ENCODE data around the gene TMEFF2. TPM values are rescaled to one million over a fixed set of nuclear protein-coding genes. Genes with fewer than 3 reads are reported as not detected.
A peak's percentile ranks its signal among the peaks of the same experiment; 100 is the strongest.

Gene TMEFF2
- total RNA-seq, 1 donor from 2014 or later: 0.41 TPM

DNA sequence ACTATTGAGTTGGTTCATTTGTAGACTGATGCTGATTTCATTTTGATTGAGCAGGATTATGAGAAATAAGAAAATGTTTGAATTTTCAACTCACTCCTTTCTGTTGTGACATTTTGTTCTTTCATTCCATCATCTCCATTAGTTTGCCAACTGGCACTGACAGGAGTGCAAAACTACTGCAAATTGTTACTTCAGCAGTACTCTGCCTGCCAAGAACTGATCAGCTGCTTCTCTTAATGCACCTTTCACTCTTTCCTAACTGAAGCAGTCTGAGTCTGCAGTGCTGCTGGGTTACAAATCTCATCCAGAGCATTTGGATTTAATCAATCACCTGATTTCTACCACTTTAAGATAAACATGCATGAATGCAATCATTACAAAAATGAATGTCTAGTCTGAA is 70.9 kb downstream of the TMEFF2 start:
- Histone ChIP-seq H3K4me3 (ENCODE audit: insufficient read depth, low read depth, low read length) (no peak overlapping the region), H3K4me2 (ENCODE audit: low read length) (no peak overlapping the region), H2AFZ (ENCODE audit: low read depth, low read length) (no peak overlapping the region), H3K27ac (ENCODE audit: low read depth, low read length) (no peak overlapping the region), H3K27me3 (ENCODE audit: insufficient read depth, low read length) (no peaks in the 10 kb centered on the region), H3K36me3 (ENCODE audit: insufficient read depth, low read length) (no peaks in the 10 kb centered on the region), H3K79me2 (ENCODE audit: insufficient read depth, low read length) (no peaks in the 10 kb centered on the region), H3K4me1 (ENCODE audit: insufficient read depth, low read length) (no peaks in the 10 kb centered on the region), H3K9ac (ENCODE audit: low read length) (no peak overlapping the region), H3K9me3 (ENCODE audit: insufficient read depth, low read depth, low read length) (no peaks in the 10 kb centered on the region), H4K20me1 (ENCODE audit: insufficient read depth, low read length) (no peaks in the 10 kb centered on the region)
- Mint-ChIP-seq H3K27me3 (ENCODE audit: low read depth, unreplicated experiment) (no peaks in the 10 kb centered on the region), H3K27ac (ENCODE audit: unreplicated experiment) (no peak overlapping the region), H3K36me3 (ENCODE audit: low read depth, unreplicated experiment) (no peaks in the 10 kb centered on the region), H3K4me3 (ENCODE audit: unreplicated experiment) (no peak overlapping the region), H3K9me3 (ENCODE audit: unreplicated experiment) (no peaks in the 10 kb centered on the region), H3K4me1 (ENCODE audit: low read depth, unreplicated experiment) (peaks cover 22% of the 10 kb centered on the region)
- TF ChIP-seq, protein P1, sequence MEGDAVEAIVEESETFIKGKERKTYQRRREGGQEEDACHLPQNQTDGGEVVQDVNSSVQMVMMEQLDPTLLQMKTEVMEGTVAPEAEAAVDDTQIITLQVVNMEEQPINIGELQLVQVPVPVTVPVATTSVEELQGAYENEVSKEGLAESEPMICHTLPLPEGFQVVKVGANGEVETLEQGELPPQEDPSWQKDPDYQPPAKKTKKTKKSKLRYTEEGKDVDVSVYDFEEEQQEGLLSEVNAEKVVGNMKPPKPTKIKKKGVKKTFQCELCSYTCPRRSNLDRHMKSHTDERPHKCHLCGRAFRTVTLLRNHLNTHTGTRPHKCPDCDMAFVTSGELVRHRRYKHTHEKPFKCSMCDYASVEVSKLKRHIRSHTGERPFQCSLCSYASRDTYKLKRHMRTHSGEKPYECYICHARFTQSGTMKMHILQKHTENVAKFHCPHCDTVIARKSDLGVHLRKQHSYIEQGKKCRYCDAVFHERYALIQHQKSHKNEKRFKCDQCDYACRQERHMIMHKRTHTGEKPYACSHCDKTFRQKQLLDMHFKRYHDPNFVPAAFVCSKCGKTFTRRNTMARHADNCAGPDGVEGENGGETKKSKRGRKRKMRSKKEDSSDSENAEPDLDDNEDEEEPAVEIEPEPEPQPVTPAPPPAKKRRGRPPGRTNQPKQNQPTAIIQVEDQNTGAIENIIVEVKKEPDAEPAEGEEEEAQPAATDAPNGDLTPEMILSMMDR (IDR thresholded peaks at IDR 0.05; ENCODE audit: insufficient read depth, low read depth, low read length): no peak
- TF ChIP-seq EZH2 (IDR thresholded peaks at IDR 0.05; ENCODE audit: insufficient read depth, low read length): no peak
- peak; percentile 46 for DNase-seq (ENCODE audit: low read depth)
- no peak for FAIRE-seq

DNA sequence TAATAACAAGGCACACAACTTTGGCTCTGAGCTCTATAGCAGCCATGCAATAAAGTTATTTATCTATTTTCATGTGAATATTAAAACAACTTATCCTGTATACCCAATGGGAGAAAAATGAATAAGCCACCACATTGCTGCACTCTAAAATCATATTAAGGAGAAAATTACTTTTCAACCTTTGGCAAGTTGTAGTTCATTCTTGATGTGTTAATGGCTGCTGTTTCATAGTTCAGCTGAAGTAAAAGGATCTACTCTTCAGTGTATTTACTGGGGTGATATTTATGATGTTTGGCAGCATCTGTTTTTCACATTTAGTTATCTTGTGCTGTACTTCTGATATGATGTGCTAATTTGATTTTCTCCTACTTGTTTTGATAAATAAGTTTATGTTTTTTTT is 71.8 kb downstream of the TMEFF2 start:
- Histone ChIP-seq H3K4me1 (ENCODE audit: insufficient read depth, low read length) (no peaks in the 10 kb centered on the region), H2AFZ (ENCODE audit: low read depth, low read length) (no peak overlapping the region), H3K9me3 (ENCODE audit: insufficient read depth, low read depth, low read length) (no peaks in the 10 kb centered on the region), H3K27ac (ENCODE audit: low read depth, low read length) (no peak overlapping the region), H4K20me1 (ENCODE audit: insufficient read depth, low read length) (no peaks in the 10 kb centered on the region), H3K27me3 (ENCODE audit: insufficient read depth, low read length) (no peaks in the 10 kb centered on the region), H3K4me2 (ENCODE audit: low read length) (no peak overlapping the region), H3K36me3 (ENCODE audit: insufficient read depth, low read length) (no peaks in the 10 kb centered on the region), H3K4me3 (ENCODE audit: insufficient read depth, low read depth, low read length) (no peak overlapping the region), H3K9ac (ENCODE audit: low read length) (no peak overlapping the region), H3K79me2 (ENCODE audit: insufficient read depth, low read length) (no peaks in the 10 kb centered on the region)
- Mint-ChIP-seq H3K9me3 (ENCODE audit: unreplicated experiment) (no peaks in the 10 kb centered on the region), H3K4me1 (ENCODE audit: low read depth, unreplicated experiment) (peaks cover 19% of the 10 kb centered on the region), H3K27ac (ENCODE audit: unreplicated experiment) (no peak overlapping the region), H3K4me3 (ENCODE audit: unreplicated experiment) (no peak overlapping the region), H3K36me3 (ENCODE audit: low read depth, unreplicated experiment) (no peaks in the 10 kb centered on the region), H3K27me3 (ENCODE audit: low read depth, unreplicated experiment) (no peaks in the 10 kb centered on the region)
- FAIRE-seq: no peak
- no peak for DNase-seq (ENCODE audit: low read depth)
- TF ChIP-seq, protein P1 (IDR thresholded peaks at IDR 0.05; ENCODE audit: insufficient read depth, low read depth, low read length): no peak
- TF ChIP-seq EZH2 (IDR thresholded peaks at IDR 0.05; ENCODE audit: insufficient read depth, low read length): no peak

DNA sequence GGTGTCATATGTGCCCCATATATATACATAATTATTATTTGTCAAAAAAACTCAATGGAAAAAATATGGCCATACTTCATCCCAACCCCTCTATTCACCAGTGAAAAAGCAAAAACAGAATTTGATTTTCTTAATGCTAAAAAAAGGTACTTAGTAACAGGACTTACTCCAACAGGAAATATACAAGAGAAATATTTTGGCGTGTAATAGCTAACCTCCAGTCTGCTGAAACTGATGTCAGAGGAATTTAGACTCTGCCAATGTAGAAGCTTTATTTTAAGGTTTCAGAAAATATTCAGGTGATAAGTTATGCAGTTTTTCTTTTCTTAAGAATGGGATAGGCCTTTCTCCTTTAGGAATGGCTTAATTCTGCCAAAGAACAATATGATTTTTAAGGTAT is 72.6 kb downstream of the TMEFF2 start:
- DNase-seq (ENCODE audit: low read depth) (peak; percentile 47), FAIRE-seq (no peak)
- Histone ChIP-seq H3K4me1 (ENCODE audit: insufficient read depth, low read length) (no peaks in the 10 kb centered on the region), H3K4me3 (ENCODE audit: insufficient read depth, low read depth, low read length) (no peak overlapping the region), H3K27ac (ENCODE audit: low read depth, low read length) (no peak overlapping the region), H3K9ac (ENCODE audit: low read length) (no peak overlapping the region), H4K20me1 (ENCODE audit: insufficient read depth, low read length) (no peaks in the 10 kb centered on the region), H3K36me3 (ENCODE audit: insufficient read depth, low read length) (no peaks in the 10 kb centered on the region), H2AFZ (ENCODE audit: low read depth, low read length) (no peak overlapping the region), H3K79me2 (ENCODE audit: insufficient read depth, low read length) (no peaks in the 10 kb centered on the region), H3K27me3 (ENCODE audit: insufficient read depth, low read length) (no peaks in the 10 kb centered on the region), H3K9me3 (ENCODE audit: insufficient read depth, low read depth, low read length) (no peaks in the 10 kb centered on the region), H3K4me2 (ENCODE audit: low read length) (no peak overlapping the region)
- no peak overlapping the region for H3K27ac Mint-ChIP-seq (ENCODE audit: unreplicated experiment)
- TF ChIP-seq, protein P1 (IDR thresholded peaks at IDR 0.05; ENCODE audit: insufficient read depth, low read depth, low read length): no peak
- H3K36me3 Mint-ChIP-seq (ENCODE audit: low read depth, unreplicated experiment): no peaks in the 10 kb centered on the region
- H3K4me1 Mint-ChIP-seq (ENCODE audit: low read depth, unreplicated experiment): peaks cover 17% of the 10 kb centered on the region
- no peaks in the 10 kb centered on the region for H3K9me3 Mint-ChIP-seq (ENCODE audit: unreplicated experiment)
- no peak overlapping the region for H3K4me3 Mint-ChIP-seq (ENCODE audit: unreplicated experiment)
- no peaks in the 10 kb centered on the region for H3K27me3 Mint-ChIP-seq (ENCODE audit: low read depth, unreplicated experiment)
